ENCODE results near the gene GATA6. TPM values are rescaled to one million over a fixed set of nuclear protein-coding genes. Genes with fewer than 3 reads are reported as not detected.

GATA6 gene
- total and polyA plus RNA-seq, 2 of the 13 experiments (the other 11 are each of a cell fraction or from before 2014, with no cell fraction given), result 0.84 to 3.2 TPM

DNA sequence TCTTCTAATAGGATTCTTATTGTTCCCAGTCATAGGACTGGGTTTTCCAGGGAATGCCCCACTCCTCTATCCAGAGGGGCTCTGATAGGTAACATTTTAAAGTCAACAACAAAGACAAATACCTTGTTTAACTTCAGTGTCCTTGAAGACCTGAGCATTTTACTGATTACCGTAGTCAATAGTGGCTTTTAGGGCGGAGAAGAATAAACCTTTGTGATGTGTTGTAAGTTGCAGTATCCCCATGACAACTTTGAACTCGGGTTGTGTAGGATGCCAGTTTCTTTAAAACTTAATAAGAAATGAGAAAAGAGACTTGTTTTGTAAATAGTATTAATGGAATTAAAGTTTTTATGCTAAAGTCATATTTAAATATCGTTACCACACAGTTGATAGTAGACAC lies 6.0 kb downstream of the GATA6 start (continued):
- TF ChIP-seq GTF2F1 (IDR thresholded peaks at IDR 0.05; ENCODE audit: low read length) (no peak), ZNF10 (CRISPR knock-in tag; IDR thresholded peaks at IDR 0.05; ENCODE audit: borderline replicate concordance, low read depth) (no peak), SNAI1 (CRISPR knock-in tag; IDR thresholded peaks at IDR 0.05; ENCODE audit: borderline replicate concordance) (no peak), ARID2 (CRISPR knock-in tag; IDR thresholded peaks at IDR 0.05; ENCODE audit: borderline replicate concordance) (no peak), ZMYM2 (CRISPR knock-in tag; IDR thresholded peaks at IDR 0.05) (no peak), MZF1 (CRISPR knock-in tag; IDR thresholded peaks at IDR 0.05; ENCODE audit: borderline replicate concordance) (no peak), ATF7 (IDR thresholded peaks at IDR 0.05) (no peak), ATF7 (CRISPR knock-in tag; IDR thresholded peaks at IDR 0.05) (no peak), HMG20B (CRISPR knock-in tag; conservative IDR thresholded peaks at IDR 0.05) (peak; percentile 57; the same call in 1 of the 2 replicates), SIN3B (IDR thresholded peaks at IDR 0.05; ENCODE audit: low read length) (no peak), ZBTB38 (CRISPR knock-in tag; IDR thresholded peaks at IDR 0.05) (no peak), ZNF251 (CRISPR knock-in tag; IDR thresholded peaks at IDR 0.05) (no peak), TRIM24 (CRISPR knock-in tag; IDR thresholded peaks at IDR 0.05) (no peak), ZNF672 (CRISPR knock-in tag; IDR thresholded peaks at IDR 0.05) (no peak), GFI1 (CRISPR knock-in tag; IDR thresholded peaks at IDR 0.05; ENCODE audit: borderline replicate concordance) (peak; percentile 42; the same call in 1 of the 2 replicates), ZZZ3 (CRISPR knock-in tag; IDR thresholded peaks at IDR 0.05; ENCODE audit: borderline replicate concordance) (no peak), SNAPC2 (CRISPR knock-in tag; IDR thresholded peaks at IDR 0.05) (no peak), ZNF605 (CRISPR knock-in tag; IDR thresholded peaks at IDR 0.05) (no peak), ZNF12 (CRISPR knock-in tag; IDR thresholded peaks at IDR 0.05) (peak; percentile 25; the same call in 1 of the 2 replicates), SP5 (CRISPR knock-in tag; IDR thresholded peaks at IDR 0.05; ENCODE audit: borderline replicate concordance, low read depth) (peak; percentile 98), ZNF180 (CRISPR knock-in tag; IDR thresholded peaks at IDR 0.05; ENCODE audit: borderline replicate concordance, low read depth) (no peak)
- TF ChIP-seq, protein P1, sequence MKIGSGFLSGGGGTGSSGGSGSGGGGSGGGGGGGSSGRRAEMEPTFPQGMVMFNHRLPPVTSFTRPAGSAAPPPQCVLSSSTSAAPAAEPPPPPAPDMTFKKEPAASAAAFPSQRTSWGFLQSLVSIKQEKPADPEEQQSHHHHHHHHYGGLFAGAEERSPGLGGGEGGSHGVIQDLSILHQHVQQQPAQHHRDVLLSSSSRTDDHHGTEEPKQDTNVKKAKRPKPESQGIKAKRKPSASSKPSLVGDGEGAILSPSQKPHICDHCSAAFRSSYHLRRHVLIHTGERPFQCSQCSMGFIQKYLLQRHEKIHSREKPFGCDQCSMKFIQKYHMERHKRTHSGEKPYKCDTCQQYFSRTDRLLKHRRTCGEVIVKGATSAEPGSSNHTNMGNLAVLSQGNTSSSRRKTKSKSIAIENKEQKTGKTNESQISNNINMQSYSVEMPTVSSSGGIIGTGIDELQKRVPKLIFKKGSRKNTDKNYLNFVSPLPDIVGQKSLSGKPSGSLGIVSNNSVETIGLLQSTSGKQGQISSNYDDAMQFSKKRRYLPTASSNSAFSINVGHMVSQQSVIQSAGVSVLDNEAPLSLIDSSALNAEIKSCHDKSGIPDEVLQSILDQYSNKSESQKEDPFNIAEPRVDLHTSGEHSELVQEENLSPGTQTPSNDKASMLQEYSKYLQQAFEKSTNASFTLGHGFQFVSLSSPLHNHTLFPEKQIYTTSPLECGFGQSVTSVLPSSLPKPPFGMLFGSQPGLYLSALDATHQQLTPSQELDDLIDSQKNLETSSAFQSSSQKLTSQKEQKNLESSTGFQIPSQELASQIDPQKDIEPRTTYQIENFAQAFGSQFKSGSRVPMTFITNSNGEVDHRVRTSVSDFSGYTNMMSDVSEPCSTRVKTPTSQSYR (CRISPR knock-in tag; IDR thresholded peaks at IDR 0.05; ENCODE audit: borderline replicate concordance), result no peak
- TF ChIP-seq, protein P2, sequence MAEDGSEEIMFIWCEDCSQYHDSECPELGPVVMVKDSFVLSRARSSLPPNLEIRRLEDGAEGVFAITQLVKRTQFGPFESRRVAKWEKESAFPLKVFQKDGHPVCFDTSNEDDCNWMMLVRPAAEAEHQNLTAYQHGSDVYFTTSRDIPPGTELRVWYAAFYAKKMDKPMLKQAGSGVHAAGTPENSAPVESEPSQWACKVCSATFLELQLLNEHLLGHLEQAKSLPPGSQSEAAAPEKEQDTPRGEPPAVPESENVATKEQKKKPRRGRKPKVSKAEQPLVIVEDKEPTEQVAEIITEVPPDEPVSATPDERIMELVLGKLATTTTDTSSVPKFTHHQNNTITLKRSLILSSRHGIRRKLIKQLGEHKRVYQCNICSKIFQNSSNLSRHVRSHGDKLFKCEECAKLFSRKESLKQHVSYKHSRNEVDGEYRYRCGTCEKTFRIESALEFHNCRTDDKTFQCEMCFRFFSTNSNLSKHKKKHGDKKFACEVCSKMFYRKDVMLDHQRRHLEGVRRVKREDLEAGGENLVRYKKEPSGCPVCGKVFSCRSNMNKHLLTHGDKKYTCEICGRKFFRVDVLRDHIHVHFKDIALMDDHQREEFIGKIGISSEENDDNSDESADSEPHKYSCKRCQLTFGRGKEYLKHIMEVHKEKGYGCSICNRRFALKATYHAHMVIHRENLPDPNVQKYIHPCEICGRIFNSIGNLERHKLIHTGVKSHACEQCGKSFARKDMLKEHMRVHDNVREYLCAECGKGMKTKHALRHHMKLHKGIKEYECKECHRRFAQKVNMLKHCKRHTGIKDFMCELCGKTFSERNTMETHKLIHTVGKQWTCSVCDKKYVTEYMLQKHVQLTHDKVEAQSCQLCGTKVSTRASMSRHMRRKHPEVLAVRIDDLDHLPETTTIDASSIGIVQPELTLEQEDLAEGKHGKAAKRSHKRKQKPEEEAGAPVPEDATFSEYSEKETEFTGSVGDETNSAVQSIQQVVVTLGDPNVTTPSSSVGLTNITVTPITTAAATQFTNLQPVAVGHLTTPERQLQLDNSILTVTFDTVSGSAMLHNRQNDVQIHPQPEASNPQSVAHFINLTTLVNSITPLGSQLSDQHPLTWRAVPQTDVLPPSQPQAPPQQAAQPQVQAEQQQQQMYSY (CRISPR knock-in tag; IDR thresholded peaks at IDR 0.05), result no peak
- TF ChIP-seq, protein P3, sequence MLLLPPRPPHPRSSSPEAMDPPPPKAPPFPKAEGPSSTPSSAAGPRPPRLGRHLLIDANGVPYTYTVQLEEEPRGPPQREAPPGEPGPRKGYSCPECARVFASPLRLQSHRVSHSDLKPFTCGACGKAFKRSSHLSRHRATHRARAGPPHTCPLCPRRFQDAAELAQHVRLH (CRISPR knock-in tag; IDR thresholded peaks at IDR 0.05; ENCODE audit: borderline replicate concordance, low read depth), result no peak
- TF ChIP-seq, protein P4, sequence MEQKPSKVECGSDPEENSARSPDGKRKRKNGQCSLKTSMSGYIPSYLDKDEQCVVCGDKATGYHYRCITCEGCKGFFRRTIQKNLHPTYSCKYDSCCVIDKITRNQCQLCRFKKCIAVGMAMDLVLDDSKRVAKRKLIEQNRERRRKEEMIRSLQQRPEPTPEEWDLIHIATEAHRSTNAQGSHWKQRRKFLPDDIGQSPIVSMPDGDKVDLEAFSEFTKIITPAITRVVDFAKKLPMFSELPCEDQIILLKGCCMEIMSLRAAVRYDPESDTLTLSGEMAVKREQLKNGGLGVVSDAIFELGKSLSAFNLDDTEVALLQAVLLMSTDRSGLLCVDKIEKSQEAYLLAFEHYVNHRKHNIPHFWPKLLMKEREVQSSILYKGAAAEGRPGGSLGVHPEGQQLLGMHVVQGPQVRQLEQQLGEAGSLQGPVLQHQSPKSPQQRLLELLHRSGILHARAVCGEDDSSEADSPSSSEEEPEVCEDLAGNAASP (CRISPR knock-in tag; IDR thresholded peaks at IDR 0.05; ENCODE audit: borderline replicate concordance), result peak; percentile 86; the same call in 1 of the 2 replicates
